NB4 (cell line): Measurements from ENCODE around the gene LCLAT1.

Source experiments
- DNase-seq: peaks from one replicate; pipeline ENCODE4 v3.0.0; 2010; ENCODE audit warnings: low read depth
- H3K4me3 ChIP-seq: one replicate; pipeline ENCODE4 v1.5.1; 2011; ENCODE audit warnings: mild to moderate bottlenecking, low read depth, low read length, moderate library complexity
- CTCF ChIP-seq: IDR thresholded peaks from one replicate; pipeline ENCODE4 v1.5.1; 2012; ENCODE audit warnings: low read depth, low read length
- MAX ChIP-seq: IDR thresholded peaks from 2 replicates; pipeline ENCODE4 v1.6.1; 2011; ENCODE audit warnings: low read depth, low read length
- MYC ChIP-seq: IDR thresholded peaks from 2 replicates; pipeline ENCODE4 v1.6.1; 2011; ENCODE audit warnings: low read depth, low read length
- POLR2A ChIP-seq: IDR thresholded peaks from 2 replicates; pipeline ENCODE4 v1.6.1; 2011; ENCODE audit warnings: mild to moderate bottlenecking; ENCODE audit not compliant: insufficient read length; ENCODE audit errors: extremely low read depth

Gene LCLAT1

GRCh38 chr2:30457296-30457695, 10.2 kb downstream of the LCLAT1 start:
- TF ChIP-seq POLR2A (no peak), MAX (no peak), MYC (no peak), CTCF (no peak)
- H3K4me3 ChIP-seq: no peak overlapping the region
- no peak for DNase-seq

GRCh38 chr2:30459140-30459539, 12.1 kb downstream of the LCLAT1 start:
- no peak overlapping the region for H3K4me3 ChIP-seq
- no peak for TF ChIP-seq POLR2A
- DNase-seq: no peak

- TF ChIP-seq MAX: no peak
- no peak for TF ChIP-seq CTCF
- TF ChIP-seq POLR2A: no peak
- TF ChIP-seq MYC: no peak
- no peak overlapping the region for H3K4me3 ChIP-seq
- DNase-seq: no peak
These were observed 15.2 kb downstream of the LCLAT1 start for GRCh38 chr2:30462131-30462857.

- H3K4me3 ChIP-seq: no peak overlapping the region
- no peak for DNase-seq
- TF ChIP-seq MAX (no peak), MYC (no peak), POLR2A (no peak), CTCF (no peak)
These were observed 16.5 kb downstream of the LCLAT1 start for GRCh38 chr2:30463535-30463934.

GRCh38 chr2:30464544-30465170, 17.6 kb downstream of the LCLAT1 start:
- no peak for TF ChIP-seq MAX
- no peak for TF ChIP-seq CTCF
- no peak for TF ChIP-seq MYC
- TF ChIP-seq POLR2A: no peak
- no peak for DNase-seq
- no peak overlapping the region for H3K4me3 ChIP-seq

- no peak for TF ChIP-seq MAX
- H3K4me3 ChIP-seq: no peak overlapping the region
- DNase-seq: no peak
These were observed 18.1 kb downstream of the LCLAT1 start for GRCh38 chr2:30465171-30465545.
